IMR-90 (cell line): ENCODE data around the gene GALNT9. TPM values are rescaled to one million over a fixed set of nuclear protein-coding genes. Genes with fewer than 3 reads are reported as not detected.

Experiments
- ATAC-seq: fragments of 200-7000 bp; cut with Tn5 transposase; 2 replicates; pipeline ENCODE4 v1.9.1; 2020; ENCODE audit warnings: low read depth, mild to moderate bottlenecking, moderate library complexity
- BruUV-seq: library from RNA; stranded (reverse); fragments of 400-500 nt; replicated peaks from 2 replicates; lab custom pipeline; 2021; lab: Mats Ljungman, UMichigan
- CTCF ChIA-PET: fragments of 300-600 bp; formaldehyde crosslinking; extraction: SDS; loops from one replicate; lab custom pipeline; 2021; ENCODE audit warnings: antibody characterized with exemption; lab: Yijun Ruan, JAX
- POLR2A ChIA-PET: fragments of 300-600 bp; sonication (Branson Sonifier 250); formaldehyde crosslinking; loops from one replicate; lab custom pipeline; 2022; ENCODE audit warnings: antibody characterized with exemption; ENCODE audit not compliant: unreplicated experiment; lab: Charles Lee
- DNase-seq: peaks from one replicate; pipeline ENCODE4 v3.0.0; 2013
- H2AFZ ChIP-seq: replicated peaks from 2 replicates; pipeline ENCODE3; 2013; ENCODE audit warnings: low read length, mild to moderate bottlenecking; ENCODE audit not compliant: poor library complexity
- H2AK5ac ChIP-seq: 2 replicates; pipeline ENCODE4 v1.6.1; 2013; ENCODE audit warnings: low read depth, low read length, inconsistent platforms
- H2AK9ac ChIP-seq: replicated peaks from 2 replicates; pipeline ENCODE3; 2013; ENCODE audit warnings: mild to moderate bottlenecking, low read depth, low read length, moderate library complexity; ENCODE audit not compliant: poor library complexity
- H2BK120ac ChIP-seq: 2 replicates; pipeline ENCODE4 v1.6.1; 2013; ENCODE audit warnings: low read depth, low read length, inconsistent platforms
- H2BK15ac ChIP-seq: 3 replicates; pipeline ENCODE4 v1.6.1; 2013; ENCODE audit warnings: low read depth, low read length, inconsistent platforms
- H2BK20ac ChIP-seq: 2 replicates; pipeline ENCODE4 v1.6.1; 2013; ENCODE audit warnings: low read depth, mild to moderate bottlenecking, inconsistent platforms, low read length, moderate library complexity
- H2BK5ac ChIP-seq: 2 replicates; pipeline ENCODE4 v1.6.1; 2013; ENCODE audit warnings: mild to moderate bottlenecking, low read depth, low read length, inconsistent platforms; ENCODE audit not compliant: poor library complexity, severe bottlenecking
- H3K14ac ChIP-seq: replicated peaks from 2 replicates; pipeline ENCODE4 v1.6.1; 2013; ENCODE audit warnings: low read depth, low read length, inconsistent platforms
- H3K18ac ChIP-seq: 2 replicates; pipeline ENCODE4 v1.6.1; 2013; ENCODE audit warnings: low read depth, low read length, control low read depth
- H3K23ac ChIP-seq: 2 replicates; pipeline ENCODE4 v1.6.1; 2013; ENCODE audit warnings: low read depth, low read length, inconsistent platforms
- H3K27ac ChIP-seq: 2 replicates; pipeline ENCODE4 v1.5.1; 2013; ENCODE audit warnings: mild to moderate bottlenecking, control low read depth, low read length; ENCODE audit not compliant: insufficient read depth
- H3K27me3 ChIP-seq: 2 replicates; pipeline ENCODE4 v1.6.1; 2013; ENCODE audit warnings: low read length; ENCODE audit not compliant: control insufficient read depth, insufficient read depth
- H3K36me3 ChIP-seq: 2 replicates; pipeline ENCODE4 v1.6.1; 2013; ENCODE audit warnings: low read length, mixed read lengths; ENCODE audit not compliant: control insufficient read depth, insufficient read depth
- H3K4ac ChIP-seq: 2 replicates; pipeline ENCODE4 v1.6.1; 2013; ENCODE audit warnings: low read depth, low read length, inconsistent platforms
- H3K4me1 ChIP-seq: 2 replicates; pipeline ENCODE4 v1.6.1; 2013; ENCODE audit warnings: low read length, mixed read lengths; ENCODE audit not compliant: control insufficient read depth, insufficient read depth
- H3K4me2 ChIP-seq: 2 replicates; pipeline ENCODE4 v1.6.1; 2013; ENCODE audit warnings: low read depth, mild to moderate bottlenecking, control low read depth, low read length, moderate library complexity
- H3K4me3 ChIP-seq: 2 replicates; pipeline ENCODE4 v1.5.1; 2013; ENCODE audit warnings: low read depth, mild to moderate bottlenecking, control low read depth, low read length, moderate library complexity; ENCODE audit not compliant: insufficient read depth
- H3K56ac ChIP-seq: 2 replicates; pipeline ENCODE4 v1.6.1; 2013; ENCODE audit warnings: low read length, inconsistent platforms; ENCODE audit not compliant: insufficient read depth; ENCODE audit errors: extremely low read depth
- H3K79me1 ChIP-seq, 2 experiments: 2 replicates each; pipeline ENCODE4 v1.6.1; 2013; ENCODE audit warnings: low read length in 2 of 2, inconsistent platforms in 1 of 2, low read depth in 1 of 2
- H3K9ac ChIP-seq: 2 replicates; pipeline ENCODE4 v1.6.1; 2013; ENCODE audit warnings: low read depth, low read length, control low read depth
- H3K9me1 ChIP-seq: 2 replicates; pipeline ENCODE4 v1.6.1; 2013; ENCODE audit warnings: low read length, inconsistent platforms; ENCODE audit not compliant: insufficient read depth
- H3K9me3 ChIP-seq: 2 replicates; pipeline ENCODE4 v1.6.1; 2013; ENCODE audit warnings: low read length; ENCODE audit not compliant: control insufficient read depth, insufficient read depth
- H4K20me1 ChIP-seq: 2 replicates; pipeline ENCODE4 v1.6.1; 2013; ENCODE audit warnings: low read length, inconsistent platforms; ENCODE audit not compliant: insufficient read depth
- H4K5ac ChIP-seq: 2 replicates; pipeline ENCODE4 v1.6.1; 2013; ENCODE audit warnings: mild to moderate bottlenecking, low read depth, low read length, control low read depth
- H4K8ac ChIP-seq, 2 experiments: 2 replicates each; pipeline ENCODE4 v1.6.1; 2013; ENCODE audit warnings: low read depth in 2 of 2, low read length in 2 of 2, control low read depth in 1 of 2, inconsistent platforms in 1 of 2
- H4K91ac ChIP-seq: 2 replicates; pipeline ENCODE4 v1.6.1; 2013; ENCODE audit warnings: low read depth, low read length, inconsistent platforms; ENCODE audit not compliant: insufficient read depth
- BHLHE40 ChIP-seq: fragments of 150-350 bp; IDR thresholded peaks from 2 replicates; pipeline ENCODE4 v1.6.1; 2016; ENCODE audit warnings: mild to moderate bottlenecking, low read depth, low read length
- CEBPB ChIP-seq: IDR thresholded peaks from 2 replicates; pipeline ENCODE4 v1.6.1; 2012; ENCODE audit warnings: low read depth, low read length, improper control_type of control experiment
- CHD1 ChIP-seq: IDR thresholded peaks from 2 replicates; pipeline ENCODE4 v1.6.1; 2012; ENCODE audit warnings: low read depth, low read length, improper control_type of control experiment
- CTCF ChIP-seq: conservative IDR thresholded peaks from 2 replicates; pipeline ENCODE4 v1.5.1; 2012; ENCODE audit warnings: mild to moderate bottlenecking, low read depth, low read length, improper control_type of control experiment
- ELK1 ChIP-seq: fragments of 150-350 bp; IDR thresholded peaks from 2 replicates; pipeline ENCODE4 v1.6.1; 2016; ENCODE audit warnings: low read depth, mild to moderate bottlenecking, low read length, moderate library complexity, borderline replicate concordance
- FOS ChIP-seq: fragments of 150-350 bp; IDR thresholded peaks from 2 replicates; pipeline ENCODE4 v1.6.1; 2016; ENCODE audit warnings: low read depth, low read length
- MAFK ChIP-seq: IDR thresholded peaks from 2 replicates; pipeline ENCODE4 v1.6.1; 2012; ENCODE audit warnings: low read depth, low read length, improper control_type of control experiment
- MAZ ChIP-seq: IDR thresholded peaks from 2 replicates; pipeline ENCODE4 v1.6.1; 2012; ENCODE audit warnings: low read depth, mild to moderate bottlenecking, low read length, improper control_type of control experiment, moderate library complexity, borderline replicate concordance
- MXI1 ChIP-seq: IDR thresholded peaks from 2 replicates; pipeline ENCODE4 v1.6.1; 2012; ENCODE audit warnings: low read depth, mild to moderate bottlenecking, low read length, moderate library complexity, borderline replicate concordance
- NFE2L2 ChIP-seq: fragments of 150-350 bp; IDR thresholded peaks from 2 replicates; pipeline ENCODE4 v1.6.1; 2016; ENCODE audit warnings: low read depth, mild to moderate bottlenecking, low read length
- POLR2A ChIP-seq: IDR thresholded peaks from 2 replicates; pipeline ENCODE4 v1.6.1; 2012; ENCODE audit warnings: mild to moderate bottlenecking, low read depth, low read length
- RAD21 ChIP-seq: IDR thresholded peaks from 2 replicates; pipeline ENCODE4 v1.6.1; 2012; ENCODE audit warnings: low read length, improper control_type of control experiment
- RCOR1 ChIP-seq: IDR thresholded peaks from 2 replicates; pipeline ENCODE4 v1.6.1; 2012; ENCODE audit warnings: mild to moderate bottlenecking, low read length, improper control_type of control experiment; ENCODE audit not compliant: insufficient replicate concordance
- RFX5 ChIP-seq: IDR thresholded peaks from 2 replicates; pipeline ENCODE4 v1.8.0; 2012; ENCODE audit warnings: low read depth, mild to moderate bottlenecking, low read length, moderate library complexity
- SMC3 ChIP-seq: fragments of 150-350 bp; IDR thresholded peaks from 2 replicates; pipeline ENCODE4 v1.6.1; 2016; ENCODE audit warnings: low read depth, mild to moderate bottlenecking, antibody characterized with exemption, low read length, moderate library complexity
- USF2 ChIP-seq: fragments of 150-350 bp; IDR thresholded peaks from 2 replicates; pipeline ENCODE4 v1.6.1; 2017; ENCODE audit warnings: mild to moderate bottlenecking, antibody characterized with exemption, low read length, low read depth
- WGBS, 2 experiments: methylation state at CpG; one replicate each; pipeline versions ENCODE4 v1.1.5 to v1.1.7; 2013; ENCODE audit warnings: missing lambda C conversion rate in 2 of 2; ENCODE audit not compliant: insufficient read length in 1 of 2; ENCODE audit errors: extremely low coverage in 2 of 2; 5-methylcytosine and 5-hydroxymethylcytosine counted together
- dilution Hi-C: fragments of 300-500 bp; cut with HindIII; formaldehyde crosslinking; loops from one replicate; pipeline ENCODE4 v1.14.3; 2018; ENCODE audit warnings: low sequenced_read_pairs; ENCODE audit not compliant: unreplicated experiment
- in situ Hi-C: fragments of 300-500 bp; cut with MboI; formaldehyde crosslinking; loops from 3 replicates; pipeline ENCODE4 v1.14.3; 2019; ENCODE audit warnings: low sequenced_read_pairs, inconsistent platforms, mixed read lengths
- intact Hi-C: fragments of 100-400 bp; cut with micrococcal nuclease; formaldehyde crosslinking; loops from 2 replicates; pipeline ENCODE4 v1.10.0; 2022
- polyA plus RNA-seq, 3 experiments: library from polyadenylated mRNA; depleted of rRNA; stranded (reverse); fragments of >200 nt; gene quantifications; 2 replicates each; pipeline ENCODE4 v1.2.3, GENCODE V29; 2012; ENCODE audit warnings: low replicate concordance in 1 of 3
- total RNA-seq: library from RNA; depleted of rRNA; stranded (reverse); fragments of >200 nt; gene quantifications from 2 replicates; pipeline ENCODE4 v1.2.3, GENCODE V29; 2012

GALNT9 gene
- total and polyA plus RNA-seq, 2 of the 4 experiments (the other 2 are of a cell fraction) = under 0.01 to 0.12 TPM

- no peak overlapping the region for H3K4me3 ChIP-seq
- H2BK15ac ChIP-seq = no peak overlapping the region
- peaks cover 5% of the 10 kb centered on the region; the same call in 1 of the 2 replicates for H3K27me3 ChIP-seq
- no peak overlapping the region for H2BK5ac ChIP-seq
- H3K4me1 ChIP-seq = no peaks in the 10 kb centered on the region
- no TSS peak for BruUV-seq
- no peak overlapping the region for H4K5ac ChIP-seq
- ChIA-PET CTCF (no interaction called here), POLR2A (no interaction called here)
- H3K23ac ChIP-seq = no peak overlapping the region
- DNase-seq (no peak), ATAC-seq (no peak)
- no peak overlapping the region for H3K27ac ChIP-seq
- no peak overlapping the region for H4K91ac ChIP-seq
- no peak overlapping the region for H2AK9ac ChIP-seq
- H3K18ac ChIP-seq = no peak overlapping the region
- H3K4me2 ChIP-seq = no peak overlapping the region
- no peak overlapping the region for H3K56ac ChIP-seq
- no peak overlapping the region for H2AK5ac ChIP-seq
- no peak overlapping the region for H4K8ac ChIP-seq
- 70% methylated on average over 29 of the region's 40 CpGs; no CpG with 5 or more reads in 1 of the 2 experiments for WGBS, 2 experiments
- no peak overlapping the region for H3K9ac ChIP-seq
- H3K4ac ChIP-seq = no peak overlapping the region
- no peaks in the 10 kb centered on the region for H3K9me1 ChIP-seq
- dilution Hi-C loops (no loop called here), in situ Hi-C loops (no loop called here), intact Hi-C loops (no loop called here)
- peaks cover 34% of the 10 kb centered on the region for H3K9me3 ChIP-seq
- no peaks in the 10 kb centered on the region for H4K20me1 ChIP-seq
- no peaks in the 10 kb centered on the region for H3K79me1 ChIP-seq
- no peak overlapping the region for H3K14ac ChIP-seq
- no peaks in the 10 kb centered on the region for H3K36me3 ChIP-seq
- no peak for TF ChIP-seq CEBPB
- no peak for TF ChIP-seq RFX5
- no peak for TF ChIP-seq POLR2A
- TF ChIP-seq FOS = no peak
- no peak for TF ChIP-seq MAFK
- no peak for TF ChIP-seq RCOR1
- TF ChIP-seq ELK1 = no peak
- TF ChIP-seq MXI1 = no peak
- TF ChIP-seq CHD1 = no peak
- no peak for TF ChIP-seq CTCF
- TF ChIP-seq SMC3 = no peak
- no peak for TF ChIP-seq BHLHE40
- TF ChIP-seq MAZ = no peak
- no peak for TF ChIP-seq NFE2L2
- no peak for TF ChIP-seq RAD21
- no peak for TF ChIP-seq USF2
- H2AFZ ChIP-seq = no peak overlapping the region
- no peak overlapping the region for H2BK20ac ChIP-seq
- no peak overlapping the region for H2BK120ac ChIP-seq
Observed at GRCh38 chr12:132341318-132342050, 12.1 kb upstream of the GALNT9 start.
